ENCODE data around the gene MOG. TPM values are rescaled to one million over a fixed set of nuclear protein-coding genes. Genes with fewer than 3 reads are reported as not detected.
A peak's percentile ranks its signal among the peaks of the same experiment; 100 is the strongest.

Gene MOG
- total RNA-seq, 1 experiment from 2014 or later = not detected

GRCh38 chr6:29674008-29674407 lies 17.1 kb downstream of the MOG start:
- no peaks in the 10 kb centered on the region for H3K4me1 ChIP-seq (replicated peaks)
- H3K27me3 ChIP-seq (replicated peaks) = no peaks in the 10 kb centered on the region
- DNase-seq (ENCODE audit: low read depth in 1 of 2, low spot score in 2 of 2) = no peak
- no peak overlapping the region for H3K4me3 ChIP-seq
- H3K36me3 ChIP-seq = no peaks in the 10 kb centered on the region
- no peak overlapping the region for H3K27ac ChIP-seq
- H3K9me3 ChIP-seq (replicated peaks) = no peaks in the 10 kb centered on the region

- Histone ChIP-seq H3K27me3 (replicated peaks) (no peaks in the 10 kb centered on the region), H3K4me3 (no peak overlapping the region), H3K36me3 (no peaks in the 10 kb centered on the region), H3K27ac (no peak overlapping the region), H3K9me3 (replicated peaks) (no peaks in the 10 kb centered on the region), H3K4me1 (replicated peaks) (no peaks in the 10 kb centered on the region)
- DNase-seq (ENCODE audit: low read depth in 1 of 2, low spot score in 2 of 2) = no peak
Observed at GRCh38 chr6:29675561-29675960, 18.7 kb downstream of the MOG start.

- DNase-seq (ENCODE audit: low read depth in 1 of 2, low spot score in 2 of 2) = no peak
- no peak overlapping the region for H3K4me3 ChIP-seq
- no peaks in the 10 kb centered on the region for H3K4me1 ChIP-seq (replicated peaks)
- no peaks in the 10 kb centered on the region for H3K27me3 ChIP-seq (replicated peaks)
- H3K9me3 ChIP-seq (replicated peaks) = no peaks in the 10 kb centered on the region
- no peak overlapping the region for H3K27ac ChIP-seq
- H3K36me3 ChIP-seq = no peaks in the 10 kb centered on the region
Observed at GRCh38 chr6:29676981-29677601, 20.2 kb downstream of the MOG start.

DNA sequence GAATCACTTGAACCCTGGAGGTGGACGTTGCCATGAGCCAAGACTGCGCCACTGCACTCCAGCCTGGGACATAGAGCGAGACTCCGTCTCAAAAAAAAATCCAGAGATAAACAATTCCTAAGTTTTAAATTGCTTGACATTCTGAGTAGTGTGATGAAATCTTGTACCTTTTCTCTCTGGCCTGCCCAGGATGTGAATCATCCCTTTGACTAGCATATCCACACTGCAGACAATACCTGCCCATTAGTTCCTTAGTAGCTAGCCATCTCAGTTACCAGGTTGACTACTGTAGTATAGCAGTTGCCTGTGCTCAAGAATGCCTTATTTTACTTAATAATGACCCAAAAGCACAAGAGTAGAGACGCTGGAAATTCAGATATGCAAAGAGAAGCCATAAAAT lies 21.2 kb downstream of the MOG start:
- no peaks in the 10 kb centered on the region for H3K36me3 ChIP-seq
- H3K27ac ChIP-seq = no peak overlapping the region
- H3K27me3 ChIP-seq (replicated peaks) = no peaks in the 10 kb centered on the region

DNA sequence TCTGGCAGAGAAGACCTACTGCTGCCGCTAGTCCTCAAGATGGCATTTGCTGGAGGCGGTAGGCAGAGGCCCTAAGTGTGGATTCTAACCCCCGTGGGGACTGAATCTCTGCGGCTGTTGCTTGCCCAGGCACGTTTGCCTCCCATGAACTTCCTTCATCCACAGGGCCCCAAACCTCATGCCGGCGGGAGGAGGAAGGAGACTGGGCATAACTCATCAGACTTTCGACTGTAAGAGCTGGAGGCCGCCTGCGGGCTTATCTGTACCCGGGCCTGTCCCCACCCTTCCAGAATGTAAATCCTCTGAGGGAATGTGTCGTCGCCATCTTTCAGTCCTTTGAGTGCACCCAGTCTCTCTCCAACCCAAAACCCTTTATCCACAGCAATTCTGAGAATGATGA lies 23.1 kb downstream of the MOG start:
- no peaks in the 10 kb centered on the region for H3K27me3 ChIP-seq (replicated peaks)
- no peak overlapping the region for H3K4me3 ChIP-seq
- DNase-seq (ENCODE audit: low read depth in 1 of 2, low spot score in 2 of 2) = no peak
- H3K4me1 ChIP-seq (replicated peaks) = no peaks in the 10 kb centered on the region
- H3K27ac ChIP-seq = no peak overlapping the region
- H3K36me3 ChIP-seq = no peaks in the 10 kb centered on the region
- H3K9me3 ChIP-seq (replicated peaks) = no peaks in the 10 kb centered on the region

More for the DNA sequence above, 21.2 kb downstream of the MOG start:
- Histone ChIP-seq H3K9me3 (replicated peaks) (no peaks in the 10 kb centered on the region), H3K4me1 (replicated peaks) (no peaks in the 10 kb centered on the region), H3K4me3 (no peak overlapping the region)
- DNase-seq (ENCODE audit: low read depth in 1 of 2, low spot score in 2 of 2) = no peak

DNA sequence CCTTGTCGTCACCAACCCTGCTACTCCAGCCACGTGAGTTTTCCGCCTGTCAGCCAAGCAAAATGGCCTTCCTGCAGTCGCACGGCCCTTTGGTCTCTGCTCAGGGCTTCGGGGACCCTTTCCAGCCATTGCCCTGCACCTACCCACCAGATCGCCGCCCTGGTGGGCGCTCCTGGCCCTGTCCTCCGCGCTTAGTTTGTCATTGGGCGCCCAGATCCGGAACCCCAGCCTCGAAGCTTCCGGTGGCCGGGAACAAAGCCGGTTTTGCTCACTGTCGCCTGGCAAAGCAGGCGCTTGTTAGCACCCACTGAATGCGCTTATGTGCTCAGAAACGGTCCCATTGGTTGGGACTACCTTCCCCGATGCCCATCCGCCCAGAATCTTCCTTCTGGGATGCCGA lies 23.5 kb downstream of the MOG start:
- Histone ChIP-seq H3K4me1 (replicated peaks) (no peaks in the 10 kb centered on the region), H3K27ac (no peak overlapping the region), H3K4me3 (no peak overlapping the region), H3K36me3 (no peaks in the 10 kb centered on the region), H3K27me3 (replicated peaks) (no peaks in the 10 kb centered on the region), H3K9me3 (replicated peaks) (no peaks in the 10 kb centered on the region)
- no peak for DNase-seq (ENCODE audit: low read depth in 1 of 2, low spot score in 2 of 2)

DNA sequence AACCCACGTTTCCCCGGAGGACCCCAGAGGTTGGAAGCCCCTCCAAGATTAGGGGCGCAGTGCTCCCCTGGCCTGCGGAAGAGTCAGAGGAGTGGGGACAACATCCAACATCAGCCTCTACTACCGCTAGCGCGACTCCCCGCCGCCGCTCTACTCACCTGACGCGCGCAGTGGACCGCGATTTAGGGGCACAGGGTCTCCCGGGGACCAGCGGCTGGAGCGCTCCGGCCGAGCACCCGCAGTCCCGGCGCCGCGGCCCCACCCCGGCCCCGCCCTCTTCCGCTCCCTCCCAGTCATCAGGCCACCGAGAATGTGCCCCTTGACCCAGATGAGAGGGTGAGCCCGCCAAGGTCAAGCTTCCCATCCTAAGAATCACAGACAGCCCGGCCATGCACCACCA lies 24.0 kb downstream of the MOG start, which contains the start of gene ZFP57:
Gene ZFP57, minus strand, starts transcription at position 249 of the 400 bp plus-strand sequence. CDS start 4,149 bp downstream, outside the sequence.
- Histone ChIP-seq H3K9me3 (replicated peaks) (no peaks in the 10 kb centered on the region), H3K27ac (no peak within 1 kb of the TSS), H3K4me1 (replicated peaks) (no peaks in the 10 kb centered on the region), H3K36me3 (no peaks in the 10 kb centered on the region), H3K4me3 (no peak within 1 kb of the TSS), H3K27me3 (replicated peaks) (no peaks in the 10 kb centered on the region)
- DNase-seq (ENCODE audit: low read depth in 1 of 2, low spot score in 2 of 2) = no peak

GRCh38 chr6:29681811-29682210 lies 24.9 kb downstream of the MOG start:
- Histone ChIP-seq H3K9me3 (replicated peaks) (no peaks in the 10 kb centered on the region), H3K4me3 (no peak overlapping the region), H3K27me3 (replicated peaks) (no peaks in the 10 kb centered on the region)

GRCh38 chr6:29685718-29686326 lies 28.9 kb downstream of the MOG start:
- Histone ChIP-seq H3K27ac (no peak overlapping the region), H3K36me3 (no peaks in the 10 kb centered on the region), H3K9me3 (replicated peaks) (no peaks in the 10 kb centered on the region), H3K4me1 (replicated peaks) (no peaks in the 10 kb centered on the region), H3K27me3 (replicated peaks) (no peaks in the 10 kb centered on the region), H3K4me3 (no peak overlapping the region)
- DNase-seq (ENCODE audit: low read depth in 1 of 2, low spot score in 2 of 2) = no peak

More at GRCh38 chr6:29681811-29682210, 24.9 kb downstream of the MOG start:
- no peak for DNase-seq (ENCODE audit: low read depth in 1 of 2, low spot score in 2 of 2)
- no peak overlapping the region for H3K27ac ChIP-seq
- H3K36me3 ChIP-seq = no peaks in the 10 kb centered on the region
- no peaks in the 10 kb centered on the region for H3K4me1 ChIP-seq (replicated peaks)

DNA sequence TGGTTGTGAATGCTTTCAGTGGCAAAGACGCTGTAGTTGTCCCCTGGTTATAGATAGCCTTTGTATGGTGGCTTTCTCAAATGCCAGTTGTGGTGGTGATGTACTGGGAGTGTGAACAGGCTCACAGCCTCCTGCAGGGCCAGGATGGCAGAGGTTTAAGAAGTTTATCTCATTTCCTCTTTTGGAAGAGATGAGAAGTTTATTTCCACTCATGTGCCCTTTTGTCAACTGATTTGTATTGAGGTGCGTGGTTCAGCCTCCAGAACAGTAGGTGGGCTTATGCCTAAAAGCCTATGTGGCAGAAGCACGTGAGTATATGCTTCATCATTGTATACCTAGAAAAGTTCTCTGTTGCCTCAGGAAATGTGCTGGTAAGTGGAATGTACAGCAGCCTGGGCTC lies 37.7 kb downstream of the MOG start:
- Histone ChIP-seq H3K4me1 (replicated peaks) (no peaks in the 10 kb centered on the region), H3K27me3 (replicated peaks) (no peaks in the 10 kb centered on the region), H3K4me3 (no peak overlapping the region), H3K27ac (no peak overlapping the region), H3K9me3 (replicated peaks) (no peaks in the 10 kb centered on the region), H3K36me3 (no peaks in the 10 kb centered on the region)
- DNase-seq (ENCODE audit: low read depth in 1 of 2, low spot score in 2 of 2) = no peak

DNA sequence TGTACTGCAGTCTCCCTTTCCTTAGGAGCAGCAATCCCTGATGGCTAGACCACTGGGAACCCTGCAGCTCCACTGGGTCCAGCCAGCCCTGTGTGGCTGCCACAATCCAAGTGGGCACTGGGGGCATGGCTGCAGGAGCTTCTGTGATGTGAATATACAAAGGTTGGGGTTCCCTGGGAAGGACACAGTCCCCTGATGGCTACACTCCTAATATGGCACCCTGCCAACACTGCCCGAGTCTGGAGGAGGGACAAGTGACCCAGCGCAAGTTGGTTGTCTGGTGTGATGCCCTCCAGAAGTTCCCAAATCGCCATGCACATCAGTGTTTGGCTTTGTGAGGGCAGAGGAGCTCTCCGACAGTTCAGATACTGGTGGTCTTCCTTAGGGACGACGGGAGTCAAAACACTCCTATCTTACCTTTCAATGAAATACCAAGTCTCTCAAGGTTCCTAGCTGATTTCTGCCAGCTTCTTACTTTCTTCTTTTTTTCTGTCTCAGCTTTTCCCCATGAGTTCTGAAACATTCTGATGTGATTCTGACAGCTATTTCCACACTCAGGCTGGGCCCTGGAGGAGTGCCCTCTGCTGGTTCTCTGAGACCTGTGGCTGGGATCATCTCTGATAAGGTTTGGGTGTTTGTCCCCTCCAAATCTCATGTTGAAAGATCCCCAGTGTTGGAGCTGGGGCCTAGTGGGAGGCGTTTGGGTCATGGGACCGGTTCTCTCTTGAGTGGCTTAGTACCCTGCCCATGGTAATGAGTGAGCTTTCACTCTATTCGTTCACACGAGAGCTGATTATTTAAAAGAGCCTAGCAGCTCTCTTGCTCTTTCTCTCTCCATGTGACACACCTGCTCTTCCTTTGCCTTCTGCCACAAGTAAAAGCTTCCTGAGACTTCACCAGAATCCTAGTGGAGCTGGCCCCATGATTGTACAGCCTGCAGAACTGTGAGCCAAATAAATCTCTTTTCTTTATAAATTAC lies 39.5 kb downstream of the MOG start:
- H3K27ac ChIP-seq = no peak overlapping the region
- no peak for DNase-seq (ENCODE audit: low read depth in 1 of 2, low spot score in 2 of 2)

DNA sequence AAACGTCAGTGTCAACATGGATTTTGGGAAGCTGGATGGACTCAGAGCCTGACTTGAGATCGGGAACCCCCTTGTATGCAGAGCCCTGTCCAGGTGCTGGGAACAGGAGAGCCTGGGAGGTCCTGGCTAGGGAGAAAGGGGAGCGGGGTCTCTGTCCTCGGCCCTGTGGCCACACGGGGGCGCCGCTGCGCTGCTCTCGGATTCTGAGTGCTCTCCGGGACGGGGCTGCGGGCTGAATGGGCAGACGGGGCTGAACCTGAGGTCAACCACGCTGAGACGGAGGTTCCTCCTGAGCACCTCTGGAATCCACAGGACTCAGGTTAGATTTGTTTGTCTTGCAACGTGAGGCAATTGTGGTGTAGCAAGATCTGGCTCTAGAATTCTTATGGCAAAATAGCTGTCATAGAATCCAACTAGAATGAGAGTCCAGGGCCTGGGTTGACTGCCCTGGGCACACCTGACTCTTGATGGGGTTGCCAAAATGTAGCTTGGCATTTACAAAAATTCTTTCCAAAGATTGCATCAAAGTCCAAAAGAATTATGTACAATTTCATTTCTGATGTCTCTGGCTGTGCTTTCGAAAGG lies 45.7 kb downstream of the MOG start:
- peak; percentile 30 to 64 for DNase-seq (ENCODE audit: low read depth in 1 of 2, low spot score in 2 of 2)
- no peak overlapping the region for H3K4me3 ChIP-seq
- H3K27me3 ChIP-seq (replicated peaks) = peaks cover 8% of the 10 kb centered on the region
- H3K36me3 ChIP-seq = no peaks in the 10 kb centered on the region
- no peak overlapping the region for H3K27ac ChIP-seq
- H3K9me3 ChIP-seq (replicated peaks) = no peaks in the 10 kb centered on the region
- no peaks in the 10 kb centered on the region for H3K4me1 ChIP-seq (replicated peaks)

More for the DNA sequence above, 39.5 kb downstream of the MOG start:
- H3K9me3 ChIP-seq (replicated peaks) = no peaks in the 10 kb centered on the region
- H3K4me3 ChIP-seq = no peak overlapping the region
- no peaks in the 10 kb centered on the region for H3K4me1 ChIP-seq (replicated peaks)
- H3K36me3 ChIP-seq = no peaks in the 10 kb centered on the region
- H3K27me3 ChIP-seq (replicated peaks) = no peaks in the 10 kb centered on the region

GRCh38 chr6:29705389-29706231 lies 48.7 kb downstream of the MOG start:
- Histone ChIP-seq H3K4me1 (replicated peaks) (no peaks in the 10 kb centered on the region), H3K27ac (no peak overlapping the region), H3K27me3 (replicated peaks) (peaks cover 20% of the 10 kb centered on the region), H3K9me3 (replicated peaks) (no peaks in the 10 kb centered on the region), H3K4me3 (no peak overlapping the region), H3K36me3 (no peaks in the 10 kb centered on the region)
- peak in 1 of 2 experiments; percentile 41 for DNase-seq (ENCODE audit: low read depth in 1 of 2, low spot score in 2 of 2)
